Stimulated activated CD8-positive, alpha-beta memory T cell treated with anti-CD3 and anti-CD28 coated beads, Interleukin-12 subunit alpha, Interleukin-12 subunit beta, amount 100 ng/mL, for 24 hours (primary cell): ENCODE data around the gene ROBO1.
"Not testable (repeated sequence)": the region's sequence is repeated elsewhere in the genome, so short reads cannot be mapped to it uniquely, and the experiment has no call there.

Experiments
- DNase-seq: peaks from one replicate; pipeline ENCODE4 v3.0.0-alpha.2; 2020; ENCODE audit errors: extremely low read depth

The ROBO1 gene

DNA sequence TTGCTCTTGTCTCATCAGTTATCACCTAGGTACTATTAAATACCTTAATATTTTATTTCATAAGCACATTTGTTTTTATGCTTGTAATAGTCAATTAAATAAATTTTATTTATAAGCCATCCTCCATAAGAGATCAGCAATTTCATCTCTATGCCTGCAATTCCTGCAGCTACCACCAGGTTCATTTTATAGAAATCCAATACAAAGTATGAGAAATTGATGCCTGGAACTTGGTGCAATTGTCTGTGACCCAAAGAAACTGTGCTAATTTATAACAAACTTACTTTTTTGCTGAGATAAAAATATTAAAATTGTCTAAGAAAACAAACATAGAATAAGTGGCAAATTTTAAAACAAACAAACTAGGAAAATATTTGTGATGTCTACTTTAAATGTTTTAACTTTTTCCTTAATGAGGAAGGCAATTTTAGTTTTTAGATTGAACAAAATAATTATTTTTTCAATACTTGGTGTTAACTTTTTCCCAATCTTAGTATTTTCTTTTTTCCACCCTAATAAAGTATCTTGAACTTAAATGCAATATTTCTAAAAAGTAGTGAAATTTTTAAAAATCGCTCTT, 1026.6 kb downstream of the ROBO1 start:
- no peak for DNase-seq

DNA sequence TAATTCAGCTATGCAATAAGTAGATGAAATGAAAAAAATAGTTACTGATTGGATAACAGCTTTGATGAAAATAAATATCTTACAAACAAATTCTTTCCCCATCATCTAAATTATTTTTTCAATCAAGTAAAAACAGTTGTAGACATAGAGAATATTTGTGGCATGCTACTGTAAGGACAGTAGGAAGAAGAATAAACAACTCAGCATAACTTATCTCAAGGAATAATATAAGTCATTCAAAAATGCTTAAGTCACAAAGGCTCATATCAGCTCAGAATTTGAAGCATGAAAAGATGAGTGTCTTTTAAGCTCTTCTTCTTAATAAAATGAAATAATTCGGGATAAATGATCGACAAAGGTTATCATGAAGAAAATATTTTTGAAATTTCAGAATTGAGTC, 1029.0 kb downstream of the ROBO1 start:
- no peak for DNase-seq

DNA sequence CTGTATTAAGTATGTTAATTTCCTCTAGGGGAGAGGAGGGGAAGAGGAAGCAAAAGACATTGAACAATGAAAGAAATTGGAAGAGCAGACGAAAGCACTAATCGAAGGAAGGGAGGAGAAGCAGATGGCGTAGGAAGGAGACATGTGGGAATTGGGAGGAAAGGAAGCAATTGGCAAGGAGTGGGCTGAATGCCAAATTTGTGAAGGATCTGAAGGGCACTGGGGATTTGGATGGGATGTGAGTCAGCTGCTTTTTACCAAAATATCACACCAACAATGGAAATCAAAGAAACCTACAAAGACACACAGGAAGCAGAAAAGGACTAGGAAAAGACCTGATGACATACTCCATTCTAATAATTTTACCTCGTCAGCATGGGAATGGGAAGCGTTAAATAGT, 1029.8 kb downstream of the ROBO1 start:
- no peak for DNase-seq

DNA sequence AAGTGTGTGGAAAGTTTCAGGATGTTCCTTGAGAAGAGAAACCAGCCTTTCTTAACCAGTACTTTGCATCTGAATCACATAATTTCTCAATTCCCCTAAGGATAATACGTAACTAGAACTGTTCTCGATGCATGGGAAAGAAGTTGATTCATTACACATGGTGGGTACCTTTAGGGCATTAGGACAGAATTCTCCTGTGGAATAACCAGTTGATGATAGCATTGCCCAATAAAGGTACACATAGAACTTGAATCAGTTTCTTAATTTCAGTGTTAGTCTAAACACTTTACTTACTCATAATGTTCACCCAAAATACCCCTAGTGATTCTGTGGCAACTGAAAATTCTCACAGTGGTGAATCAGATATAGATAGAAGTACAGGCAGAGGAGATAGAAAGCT, 1030.9 kb downstream of the ROBO1 start:
- no peak for DNase-seq

DNA sequence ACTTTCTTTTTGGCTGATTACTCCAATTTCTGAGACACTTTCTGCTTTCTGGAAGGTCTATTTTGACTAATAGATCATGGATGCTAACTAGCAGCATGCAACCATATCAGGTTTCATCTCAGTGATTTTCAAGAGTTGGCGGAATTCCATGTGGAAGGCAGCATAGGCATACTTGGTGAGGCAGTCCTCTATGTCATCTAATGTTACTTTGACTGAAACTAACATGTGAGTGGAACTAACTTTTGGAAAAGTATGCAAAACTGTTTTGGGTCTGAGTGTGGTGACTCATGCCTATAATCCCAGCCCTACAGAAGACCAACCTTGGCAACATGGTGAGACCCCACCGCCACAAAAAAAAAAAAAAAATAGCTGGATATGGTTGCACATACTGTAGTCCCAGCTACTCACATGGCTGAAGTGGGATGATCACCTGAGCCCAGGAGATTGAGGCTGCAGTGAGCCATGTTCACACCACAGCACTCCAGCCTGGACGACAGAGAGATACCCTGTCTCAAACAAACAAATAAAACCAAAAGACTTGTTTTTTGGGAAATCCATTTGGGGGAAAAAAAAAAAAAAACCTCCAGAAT, 1033.7 kb downstream of the ROBO1 start:
- DNase-seq = no peak

DNA sequence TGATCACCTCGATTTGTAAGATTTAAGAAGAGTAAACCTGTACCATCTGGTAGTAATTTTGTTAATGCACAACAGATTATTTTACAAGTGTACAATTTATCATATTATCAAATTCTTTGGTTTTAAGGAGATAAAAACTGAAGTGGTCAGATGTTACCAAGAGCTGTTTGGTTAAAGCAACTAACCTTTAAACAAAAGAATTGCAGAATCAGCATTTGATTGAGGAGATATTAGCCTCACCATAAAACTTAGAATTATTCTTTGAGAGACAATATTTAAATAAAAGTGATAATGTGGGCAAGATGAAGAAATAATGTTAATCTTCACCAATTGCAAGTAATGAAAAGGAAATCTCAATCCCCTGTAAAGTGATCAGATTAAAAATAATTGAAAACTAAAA, 1034.9 kb downstream of the ROBO1 start:
- no peak for DNase-seq

DNA sequence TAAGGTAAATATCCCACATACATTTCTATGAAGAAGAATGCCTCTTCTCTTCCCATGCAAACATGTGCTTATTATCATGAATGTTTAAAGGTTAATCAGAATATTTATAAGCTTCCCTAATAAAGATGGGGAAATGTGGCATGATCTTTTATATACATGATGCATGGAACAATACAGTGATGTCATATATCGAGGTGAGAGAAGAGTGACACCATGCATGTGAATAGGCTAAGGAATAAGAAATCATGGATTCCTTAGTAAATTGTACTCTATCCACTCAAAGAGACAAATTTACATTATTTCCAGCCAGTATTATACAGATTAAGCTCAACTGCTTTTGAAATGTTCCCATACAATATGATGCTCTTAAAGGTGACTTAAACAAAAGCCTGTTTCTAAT, 1035.3 kb downstream of the ROBO1 start:
- DNase-seq = no peak

DNA sequence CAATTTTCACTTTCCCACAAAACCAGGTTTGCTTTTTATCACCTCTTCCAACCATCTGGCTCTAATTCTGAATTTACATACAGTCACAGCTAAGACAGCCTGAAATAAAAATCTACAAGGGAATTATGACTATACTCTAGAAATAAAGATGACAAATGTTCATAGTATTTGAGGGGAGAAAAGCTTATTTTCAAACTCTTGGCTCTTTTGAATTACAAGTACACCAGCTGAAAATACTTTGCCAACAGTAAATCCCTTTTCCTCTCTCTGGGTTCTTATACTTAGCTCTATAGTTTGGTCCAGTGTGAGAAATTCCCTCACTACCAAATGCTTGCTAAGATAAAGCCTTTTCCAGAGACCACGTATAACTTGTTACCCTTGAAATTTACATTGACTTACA, 1037.9 kb downstream of the ROBO1 start:
- DNase-seq = no peak

DNA sequence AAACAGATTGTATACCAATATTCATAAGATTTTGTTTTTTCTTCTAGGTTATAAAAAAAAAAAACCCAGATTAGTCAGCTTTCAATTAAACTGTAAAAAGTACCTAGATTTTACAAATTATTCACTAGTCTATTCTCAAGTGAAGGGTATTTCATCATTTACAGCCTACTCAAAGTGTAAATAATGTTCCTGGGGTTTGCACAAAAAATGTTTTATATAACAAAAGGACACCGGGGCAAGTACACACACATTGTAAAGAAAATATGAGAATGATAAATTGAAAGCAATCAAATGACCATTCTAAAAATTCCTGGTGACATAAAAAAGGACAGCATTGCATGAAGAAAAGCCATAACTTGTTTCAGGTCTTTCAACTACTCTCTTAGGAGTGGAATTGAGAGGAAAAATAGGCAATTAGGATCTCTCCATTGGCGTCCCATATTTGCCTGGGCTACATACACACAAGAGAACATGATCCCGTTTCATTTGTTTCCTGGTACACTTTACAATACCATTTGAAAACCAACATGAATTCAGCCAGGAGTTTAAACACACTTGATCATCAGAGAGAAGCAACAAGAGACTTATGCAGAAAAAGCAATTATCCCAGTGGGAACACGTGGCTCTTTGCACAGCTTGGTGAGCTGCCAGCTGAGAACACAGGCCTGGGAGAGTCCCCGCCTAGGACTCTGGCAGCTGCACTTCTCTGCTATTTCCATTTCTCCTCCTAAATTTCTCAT, 1039.2 kb downstream of the ROBO1 start:
- no peak for DNase-seq

DNA sequence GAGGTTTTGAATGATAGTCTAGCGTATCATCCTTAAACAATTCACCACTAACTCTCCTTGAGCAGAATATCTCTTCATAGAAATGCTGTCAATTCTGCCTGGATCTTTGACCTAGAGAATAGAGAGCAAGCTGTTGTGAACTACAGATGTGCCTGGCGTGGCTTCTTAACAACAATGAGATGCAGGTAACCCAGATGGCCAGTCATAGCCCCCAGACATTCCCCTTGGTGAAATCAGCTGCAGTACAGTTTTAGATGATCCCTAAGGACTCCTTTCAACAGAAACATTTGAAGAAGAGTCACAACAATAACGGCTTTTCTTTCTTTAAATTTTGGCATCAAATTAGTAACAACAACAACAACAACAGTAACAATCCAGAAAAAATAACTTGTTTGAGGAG, 1041.3 kb downstream of the ROBO1 start:
- no peak for DNase-seq

DNA sequence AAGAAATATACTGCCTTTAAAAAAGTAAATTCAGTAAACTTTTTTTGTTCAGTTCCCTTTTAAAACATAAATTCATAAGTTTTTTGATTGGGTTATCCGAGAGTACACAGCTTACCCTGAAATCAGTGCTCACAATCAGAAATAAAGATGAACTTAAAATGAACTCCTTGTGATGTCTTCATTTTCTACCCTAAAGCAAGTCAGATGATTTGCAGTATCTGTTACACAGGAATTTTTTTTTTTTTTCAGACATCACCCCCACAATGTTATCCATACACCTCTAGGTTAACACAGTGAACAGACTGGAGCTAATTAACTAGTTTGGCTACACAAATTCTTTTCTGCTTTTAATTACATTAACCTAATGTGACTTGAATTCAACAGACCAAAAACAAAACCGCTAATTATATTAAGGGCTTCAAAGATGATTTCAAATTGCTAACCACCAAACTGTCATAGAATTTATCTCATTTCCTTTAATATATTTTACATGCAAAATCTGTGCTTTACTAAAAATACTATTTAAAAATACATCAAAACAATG, 1042.0 kb downstream of the ROBO1 start:
- DNase-seq = no peak

DNA sequence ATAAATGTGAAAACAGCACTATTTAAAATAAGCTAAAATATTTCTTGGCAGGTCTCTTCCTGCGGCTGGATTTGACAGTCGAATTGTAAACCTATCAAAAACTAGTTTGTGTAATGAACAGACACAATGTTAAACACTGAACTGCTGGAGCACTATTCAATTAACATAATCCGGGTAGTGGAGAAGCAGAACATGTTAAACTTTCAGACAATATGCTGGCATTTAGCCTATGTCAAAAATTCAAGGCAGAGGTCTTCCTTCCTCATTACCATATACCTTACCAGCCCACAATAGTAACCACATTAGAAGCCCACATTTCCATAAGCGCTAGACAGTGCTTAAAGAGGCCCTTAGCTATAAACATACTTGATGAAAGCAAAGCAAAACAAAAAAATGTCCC, 1042.9 kb downstream of the ROBO1 start:
- no peak for DNase-seq

DNA sequence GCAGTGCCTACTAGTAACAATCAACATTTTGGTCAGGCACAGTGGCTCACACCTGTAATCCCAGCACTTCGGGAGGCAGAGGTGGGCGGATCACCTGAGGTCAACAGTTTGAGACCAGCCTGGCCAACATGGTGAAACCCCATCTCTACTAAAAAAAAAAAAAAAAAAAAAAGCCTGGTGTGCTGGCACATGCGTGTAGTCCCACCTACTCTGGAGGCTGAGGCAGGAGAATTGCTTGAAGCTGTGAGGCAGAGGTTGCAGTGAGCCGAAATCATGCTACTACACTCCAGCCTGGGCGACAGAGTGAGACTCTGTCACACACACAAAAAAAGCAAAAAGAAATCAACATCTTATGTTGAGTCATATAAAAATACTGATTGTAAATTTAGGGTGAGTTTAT, 1043.4 kb downstream of the ROBO1 start:
- not testable (repeated sequence) for DNase-seq

DNA sequence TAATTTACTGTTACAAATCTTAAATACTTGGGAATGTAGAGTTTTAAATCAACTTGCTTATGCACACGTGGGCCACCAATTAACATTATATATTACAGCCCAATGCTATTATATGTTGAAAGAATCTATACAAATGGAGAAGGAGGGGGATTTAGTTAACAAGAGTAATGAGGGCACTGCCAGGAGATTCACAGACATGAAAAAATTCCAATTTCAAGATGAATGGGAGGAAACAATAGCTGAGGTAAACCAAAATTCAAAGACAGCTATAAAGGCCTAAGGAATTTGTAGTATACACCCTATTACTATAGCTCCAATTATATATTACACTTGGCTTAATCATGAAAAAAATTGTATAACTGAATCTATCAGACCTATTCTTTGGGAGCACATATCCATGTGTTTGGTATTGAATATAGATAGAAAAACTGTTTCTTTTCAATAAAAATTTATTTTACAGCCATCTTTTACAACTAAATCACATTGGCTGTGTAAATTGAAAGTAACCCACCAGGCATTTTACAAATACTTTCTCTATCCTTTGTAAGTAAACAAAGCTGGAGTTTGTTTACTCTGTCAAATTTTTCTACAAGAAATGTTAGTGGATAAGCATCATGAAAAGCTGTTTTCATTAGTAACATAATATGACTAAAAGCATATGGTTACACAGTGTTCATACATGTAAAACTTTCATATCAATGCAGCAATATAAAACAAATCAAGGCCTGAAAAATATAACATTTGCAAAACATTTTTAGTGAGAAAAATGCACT, 1045.8 kb downstream of the ROBO1 start:
- DNase-seq = no peak

DNA sequence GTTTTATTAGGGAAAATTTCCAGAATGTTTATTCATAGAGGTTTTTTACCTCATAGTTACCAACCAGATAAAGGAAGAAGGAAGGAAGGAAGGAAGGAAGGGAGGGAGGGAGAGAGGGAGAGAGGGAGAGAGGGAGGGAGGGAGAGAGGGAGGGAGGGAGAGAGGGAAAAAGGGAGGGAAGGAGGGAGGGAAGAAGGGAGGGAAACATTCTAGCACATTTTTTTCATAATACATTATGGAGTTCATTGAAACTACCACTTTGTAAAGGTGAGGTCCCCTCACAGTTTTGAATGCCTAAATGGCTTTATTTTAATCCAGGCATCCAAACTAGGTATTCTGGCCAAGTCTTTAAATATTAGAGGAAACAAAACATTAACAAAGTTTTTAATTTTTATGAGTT, 1049.1 kb downstream of the ROBO1 start:
- DNase-seq = no peak

DNA sequence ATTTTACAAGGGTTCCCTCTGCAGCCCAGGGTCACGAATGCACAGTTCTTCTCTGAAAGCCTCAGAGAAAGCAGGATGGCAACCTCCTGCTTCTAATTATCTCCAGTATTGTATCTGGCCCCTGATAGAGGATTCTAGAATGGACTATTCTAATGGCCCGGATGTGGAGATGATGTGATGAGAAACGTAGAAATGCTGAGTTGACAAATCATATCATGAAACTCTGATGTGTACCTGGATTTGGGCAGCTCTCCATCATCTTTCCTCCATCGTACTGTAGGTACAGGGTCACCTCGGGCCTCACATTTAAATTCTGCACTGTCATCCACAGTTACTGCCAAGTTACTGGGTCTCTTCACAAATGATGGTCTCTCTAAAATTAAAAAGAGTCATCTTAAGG, 1050.8 kb downstream of the ROBO1 start:
- no peak for DNase-seq

DNA sequence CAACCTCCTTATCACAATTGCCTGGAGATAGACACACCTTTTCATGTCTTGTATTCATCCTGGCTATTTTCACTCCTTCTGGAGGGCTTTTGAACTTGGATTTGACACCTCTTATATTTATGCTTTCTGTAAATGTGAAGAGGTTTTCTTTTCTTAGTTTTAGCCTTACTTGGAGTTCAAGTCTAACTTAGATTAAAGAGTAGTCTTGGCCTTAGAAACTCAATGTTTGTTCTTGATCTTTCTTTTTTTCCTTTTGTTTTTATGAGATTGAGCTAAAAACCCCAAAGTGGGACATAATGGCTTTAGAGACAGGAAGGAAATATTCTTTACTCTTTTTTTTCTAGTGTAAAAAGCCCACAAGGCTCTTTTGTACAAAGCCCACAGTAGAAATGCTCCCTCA, 1054.9 kb downstream of the ROBO1 start:
- no peak for DNase-seq

DNA sequence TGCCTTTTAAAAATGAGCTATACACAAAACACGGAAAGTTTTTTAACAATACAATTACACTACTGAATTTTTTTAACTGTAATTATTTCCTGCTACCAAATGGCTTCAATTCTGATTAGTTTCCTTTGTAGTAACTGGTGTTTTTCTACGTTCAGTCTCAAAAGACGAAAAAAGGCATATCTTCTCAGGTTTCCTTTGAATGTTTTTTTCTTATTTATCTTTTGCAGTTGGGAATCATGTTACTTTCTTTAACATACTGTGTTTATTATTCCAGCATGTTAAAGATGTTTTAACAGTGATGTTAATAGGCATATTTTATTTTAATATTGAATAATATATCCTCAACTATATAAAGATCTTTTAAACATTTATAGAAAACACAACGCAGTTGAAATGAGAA, 1055.5 kb downstream of the ROBO1 start:
- DNase-seq = no peak

DNA sequence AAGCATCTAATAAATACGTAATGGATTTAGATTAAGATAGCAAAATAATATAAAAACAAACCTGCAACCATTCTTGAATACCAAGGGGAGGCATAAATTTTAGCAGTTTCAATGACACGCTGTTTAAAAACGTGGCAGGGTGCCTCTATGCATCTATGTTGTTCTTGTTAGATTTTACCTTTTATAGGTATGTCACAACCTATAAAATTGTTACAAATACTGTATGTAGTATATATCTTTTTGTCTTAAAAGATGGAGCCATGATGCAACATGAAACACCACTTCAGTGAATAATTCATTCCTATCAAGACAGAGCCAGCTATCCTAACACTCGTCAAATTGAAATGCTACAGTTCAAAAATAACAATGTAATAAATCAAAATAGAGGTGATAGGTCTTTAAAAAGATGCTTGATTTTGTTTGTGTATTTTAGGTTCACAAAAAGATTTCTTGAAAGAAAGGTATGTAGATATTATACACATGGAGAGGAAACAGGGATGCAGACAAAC, 1059.2 kb downstream of the ROBO1 start:
- no peak for DNase-seq

DNA sequence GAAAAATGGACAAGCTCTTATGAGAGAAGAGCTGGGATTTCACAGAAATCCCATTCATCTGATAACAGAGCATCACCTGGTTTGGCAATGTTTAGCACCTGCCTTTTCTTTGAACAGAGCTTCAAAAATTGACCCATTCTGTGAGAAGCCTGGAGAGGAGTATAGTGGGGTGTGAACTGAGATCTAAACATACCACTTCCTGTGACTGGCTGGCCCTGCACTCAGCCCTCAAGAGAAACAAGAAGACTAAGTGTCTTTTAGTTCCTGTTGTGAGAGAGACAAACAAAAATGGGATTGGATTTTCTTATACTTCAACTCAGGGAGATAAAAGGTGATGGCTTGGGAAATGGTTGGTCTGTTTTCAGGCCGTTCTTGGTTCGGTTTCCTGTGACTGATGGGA, 1060.2 kb downstream of the ROBO1 start:
- DNase-seq = no peak

DNA sequence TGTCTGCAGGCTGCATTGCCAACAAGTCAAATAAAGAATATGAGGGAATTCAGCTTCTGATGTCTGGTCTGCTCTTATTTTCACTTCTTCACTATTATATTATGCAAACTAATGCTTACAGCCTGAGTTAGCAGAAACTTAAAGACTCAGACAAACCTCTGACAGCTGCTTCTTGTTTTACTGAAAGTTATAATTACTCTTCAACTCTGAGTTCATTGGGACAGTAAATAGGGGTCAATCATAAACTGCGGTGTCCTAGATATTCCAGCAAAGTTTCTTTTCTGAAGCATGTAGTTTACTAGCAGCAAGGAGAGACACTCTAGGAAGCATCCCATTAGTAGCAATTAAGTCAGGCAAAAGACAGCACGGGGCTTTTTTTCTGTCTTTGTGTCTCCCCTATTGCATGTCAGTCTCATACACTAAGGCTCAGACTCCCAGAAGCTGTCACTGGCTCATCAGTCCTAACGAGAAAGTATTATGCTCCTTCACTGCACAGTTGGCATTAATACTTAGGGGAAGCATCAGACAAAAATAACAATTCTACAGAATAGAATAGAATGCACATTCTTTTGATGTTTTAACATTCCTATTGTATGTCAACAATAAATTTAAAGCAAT, 1060.8 kb downstream of the ROBO1 start:
- DNase-seq = no peak

DNA sequence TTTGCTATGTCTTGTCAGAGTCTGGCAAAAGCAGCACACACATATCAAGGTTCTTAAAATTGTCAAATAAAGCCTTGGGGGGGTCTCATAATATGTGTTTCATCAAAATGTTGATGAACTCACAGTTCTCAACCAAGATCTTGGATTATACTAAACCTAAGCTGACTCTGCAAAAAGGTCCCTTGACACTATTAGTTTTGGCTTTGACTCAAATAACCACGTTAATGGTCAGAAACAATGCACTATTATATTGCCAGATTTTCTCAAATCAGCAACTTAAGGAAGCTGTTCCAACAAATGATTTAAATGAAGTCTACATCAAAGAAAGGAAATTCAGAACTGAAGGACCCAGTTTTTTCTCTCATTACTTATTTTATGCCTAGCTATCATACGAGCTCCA, 1063.9 kb downstream of the ROBO1 start:
- DNase-seq = no peak
